HG03196 (cell line): ENCODE results near the gene PCDHGA5.
A peak's percentile ranks its signal among the peaks of the same experiment; 100 is the strongest.
"Not testable (repeated sequence)": the region's sequence is repeated elsewhere in the genome, so short reads cannot be mapped to it uniquely, and the experiment has no call there.

Source experiments
- ATAC-seq: cut with Tn5 transposase; IDR thresholded peaks from one replicate; pipeline ENCODE4 v1.9.1; 2021; ENCODE audit not compliant: unreplicated experiment

Gene PCDHGA5

GRCh38 chr5:141363952-141364660 is at the start of gene PCDHGA5:
TSS of gene PCDHGA5 (plus strand) at chr5:141364162. CDS start at chr5:141364331, 169 bp downstream.
- ATAC-seq = no peak

GRCh38 chr5:141316963-141317362 is 47.0 kb upstream of the PCDHGA5 start:
- not testable (repeated sequence) for ATAC-seq

- ATAC-seq = no peak
These were observed 44.8 kb upstream of the PCDHGA5 start for GRCh38 chr5:141319202-141319601.

- ATAC-seq = no peak
These were observed 44.3 kb upstream of the PCDHGA5 start for GRCh38 chr5:141319699-141320098.

- ATAC-seq = peak; percentile 96
These were observed 43.5 kb upstream of the PCDHGA5 start, which contains the start of gene TAF7 for GRCh38 chr5:141320225-141321169. TSS of gene TAF7 (minus strand) at chr5:141320784. CDS start at chr5:141320044, 740 bp downstream.

- ATAC-seq = no peak
These were observed 41.7 kb upstream of the PCDHGA5 start for GRCh38 chr5:141322261-141322660.

- no peak for ATAC-seq
These were observed 37.7 kb upstream of the PCDHGA5 start for GRCh38 chr5:141326088-141326854.

GRCh38 chr5:141328231-141328630 is 35.7 kb upstream of the PCDHGA5 start:
- no peak for ATAC-seq

- no peak for ATAC-seq
These were observed 33.5 kb upstream of the PCDHGA5 start, which contains the start of gene PCDHGA1 for GRCh38 chr5:141330299-141331080. TSS of gene PCDHGA1 (plus strand) at chr5:141330514.

- not testable (repeated sequence) for ATAC-seq
These were observed 31.4 kb upstream of the PCDHGA5 start for GRCh38 chr5:141332571-141332970.

GRCh38 chr5:141338538-141339306 is 25.2 kb upstream of the PCDHGA5 start, which contains the start of gene PCDHGA2:
TSS of gene PCDHGA2 (plus strand) at chr5:141338760.
- no peak for ATAC-seq

GRCh38 chr5:141340781-141341354 is 23.1 kb upstream of the PCDHGA5 start:
- ATAC-seq = not testable (repeated sequence)

- no peak for ATAC-seq
These were observed 21.2 kb upstream of the PCDHGA5 start for GRCh38 chr5:141342773-141343172.

GRCh38 chr5:141343242-141343952 is 20.6 kb upstream of the PCDHGA5 start, which contains the start of gene PCDHGA3:
TSS of gene PCDHGA3 (plus strand) at chr5:141343829. CDS start at chr5:141344034, 205 bp downstream.
- no peak for ATAC-seq

GRCh38 chr5:141343953-141344463 is 20.0 kb upstream of the PCDHGA5 start:
- ATAC-seq = no peak

- no peak for ATAC-seq
These were observed 18.6 kb upstream of the PCDHGA5 start for GRCh38 chr5:141345327-141345726.

- ATAC-seq = not testable (repeated sequence)
These were observed 17.9 kb upstream of the PCDHGA5 start for GRCh38 chr5:141346017-141346416.
